GM12878 (cell line): ENCODE data around the gene RYR2.

Experiments
- EZH2 ChIP-seq: IDR thresholded peaks from 2 replicates; pipeline ENCODE4 v1.6.1; 2012; ENCODE audit warnings: low read depth, mild to moderate bottlenecking, control low read depth, inconsistent platforms, low read length, borderline replicate concordance; ENCODE audit not compliant: control insufficient read depth
- JUNB ChIP-seq: IDR thresholded peaks from 2 replicates; pipeline ENCODE4 v1.6.1; 2016; ENCODE audit warnings: antibody characterized with exemption, mild to moderate bottlenecking
- SREBF1 ChIP-seq: IDR thresholded peaks from 2 replicates; pipeline ENCODE4 v1.6.1; 2012; ENCODE audit warnings: mild to moderate bottlenecking, low read length
- ZBTB4 ChIP-seq: fragments of 450-650 bp; formaldehyde crosslinking; IDR thresholded peaks from 2 replicates; pipeline ENCODE4 v1.4.0; 2022; ENCODE audit warnings: mild to moderate bottlenecking, moderate library complexity

GRCh38 chr1:237003516-237003915, 38.5 kb upstream of the RYR2 start:
- no peak for TF ChIP-seq SREBF1
- no peak for TF ChIP-seq JUNB
- TF ChIP-seq EZH2, result no peak
- no peak for TF ChIP-seq ZBTB4 (CRISPR knock-in tag)
